CD4-positive, alpha-beta T cell (primary cell): Measurements from ENCODE around the gene EML6. TPM values are rescaled to one million over a fixed set of nuclear protein-coding genes. Genes with fewer than 3 reads are reported as not detected.

ENCODE experiments used
- ATAC-seq: fragments of 200-7000 bp; cut with Tn5 transposase; one replicate; pipeline ENCODE4 v1.10.0; 2022; ENCODE audit warnings: mild to moderate bottlenecking; ENCODE audit not compliant: poor library complexity
- CTCF ChIA-PET: fragments of 350-600 bp; sonication (Branson Sonifier 250); formaldehyde crosslinking; loops from one replicate; lab custom pipeline; 2021; ENCODE audit warnings: antibody characterized with exemption, inconsistent platforms; lab: Charles Lee
- POLR2A ChIA-PET: fragments of 350-600 bp; sonication (Branson Sonifier 250); formaldehyde crosslinking; loops from one replicate; lab custom pipeline; 2021; ENCODE audit warnings: antibody characterized with exemption, inconsistent platforms; lab: Charles Lee
- DNase-seq, 14 experiments: peaks; one replicate each; pipeline ENCODE4 v3.0.0-alpha.2; 2013 to 2020; ENCODE audit warnings: mixed read lengths in 2 of 14
- H3K27ac ChIP-seq, 2 donors: one replicate each; pipeline versions ENCODE4 v1.5.1 to v1.7.0; 2013; ENCODE audit warnings: low read length in 2 of 2, low read depth in 1 of 2, mild to moderate bottlenecking in 1 of 2
- H3K27me3 ChIP-seq, 2 experiments: 1 replicate in 1 of 2; 2 replicates in 1 of 2; pipeline versions ENCODE4 v1.6.1 to v1.7.0; 2013; ENCODE audit warnings: low read length in 2 of 2, control low read depth in 1 of 2, mild to moderate bottlenecking in 1 of 2, moderate library complexity in 1 of 2; ENCODE audit not compliant: insufficient read depth in 2 of 2, control insufficient read depth in 1 of 2
- H3K36me3 ChIP-seq: one replicate; pipeline ENCODE4 v1.6.1; 2013; ENCODE audit warnings: low read length, control low read depth; ENCODE audit not compliant: insufficient read depth
- H3K4me1 ChIP-seq: one replicate; pipeline ENCODE4 v1.6.1; 2013; ENCODE audit warnings: low read length, control low read depth; ENCODE audit not compliant: insufficient read depth
- H3K4me3 ChIP-seq: one replicate; pipeline ENCODE4 v1.5.1; 2013; ENCODE audit warnings: mild to moderate bottlenecking, low read length, moderate library complexity
- H3K9me3 ChIP-seq, 2 experiments: 1 replicate in 1 of 2; 2 replicates in 1 of 2; pipeline versions ENCODE4 v1.6.1 to v1.7.0; 2013; ENCODE audit warnings: low read length in 2 of 2, mild to moderate bottlenecking in 2 of 2, control low read depth in 1 of 2, moderate library complexity in 1 of 2; ENCODE audit not compliant: control insufficient read depth in 1 of 2, insufficient read depth in 1 of 2
- H3K27ac Mint-ChIP-seq: one replicate; pipeline ENCODE4 v1.8.0; 2020; ENCODE audit warnings: mixed read lengths
- H3K27me3 Mint-ChIP-seq: one replicate; pipeline ENCODE4 v1.8.0; 2021; ENCODE audit warnings: mixed read lengths
- H3K36me3 Mint-ChIP-seq: one replicate; pipeline ENCODE4 v1.8.0; 2021; ENCODE audit warnings: low read depth, mixed read lengths
- H3K4me1 Mint-ChIP-seq: one replicate; pipeline ENCODE4 v1.8.0; 2021; ENCODE audit warnings: low read depth, mixed read lengths
- H3K4me3 Mint-ChIP-seq: one replicate; pipeline ENCODE4 v1.8.0; 2020; ENCODE audit warnings: mild to moderate bottlenecking, mixed read lengths
- H3K9me3 Mint-ChIP-seq: one replicate; pipeline ENCODE4 v1.8.0; 2020; ENCODE audit warnings: mixed read lengths
- intact Hi-C, 2 experiments: fragments of 100-400 bp; cut with DNase I in 1 of 2; cut with micrococcal nuclease in 1 of 2; formaldehyde crosslinking; loops; one replicate each; pipeline versions ENCODE4 v1.15.1 to v1.9.0; 2023 to 2025; cut with DNase I, micrococcal nuclease
- total RNA-seq, 174 experiments: library from RNA in 2 of 174; stranded (reverse) in 2 of 174; gene quantifications; one replicate each; pipeline ENCODE4 v1.2.3 and lab custom pipeline; 2021 to 2026
- TF ChIP-seq, protein P1 (sequence below): fragments of 200-600 bp; IDR thresholded peaks from one replicate; pipeline ENCODE4 v1.8.0; 2022; ENCODE audit warnings: antibody characterized with exemption, mild to moderate bottlenecking

Gene EML6
- total RNA-seq, 2 experiments from 2014 or later, result 0.22 to 0.34 TPM

DNA sequence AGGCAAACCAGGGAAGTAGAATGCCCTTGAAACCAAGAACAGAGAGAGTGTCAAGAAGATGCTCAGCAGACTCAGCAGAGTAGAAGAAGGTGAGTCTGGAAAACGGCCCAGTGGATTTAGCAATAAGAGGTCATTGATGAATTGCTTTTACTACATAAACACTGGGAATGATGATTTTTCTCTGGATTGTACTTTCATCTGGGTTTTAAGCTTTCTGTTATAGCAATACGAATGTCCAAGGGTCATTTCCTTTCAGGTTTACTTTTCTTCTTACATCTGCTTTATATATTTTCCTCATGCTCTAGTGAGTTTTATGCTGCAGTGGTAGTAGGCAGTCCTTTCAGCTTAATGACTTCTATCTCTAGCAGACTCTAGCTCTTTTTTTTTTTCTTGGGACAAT is 16.9 kb downstream of the EML6 start:
- Mint-ChIP-seq H3K27ac (no peak overlapping the region), H3K27me3 (peaks cover 17% of the 10 kb centered on the region), H3K4me3 (no peak overlapping the region), H3K9me3 (no peaks in the 10 kb centered on the region), H3K4me1 (no peaks in the 10 kb centered on the region), H3K36me3 (no peaks in the 10 kb centered on the region)
- POLR2A ChIA-PET, result no interaction called here
- CTCF ChIA-PET, result no interaction called here
- H3K36me3 ChIP-seq, result no peaks in the 10 kb centered on the region
- ATAC-seq (no peak), DNase-seq (no peak)
- no peak overlapping the region for H3K27ac ChIP-seq
- intact Hi-C loops, result no loop called here
- TF ChIP-seq, protein P1, sequence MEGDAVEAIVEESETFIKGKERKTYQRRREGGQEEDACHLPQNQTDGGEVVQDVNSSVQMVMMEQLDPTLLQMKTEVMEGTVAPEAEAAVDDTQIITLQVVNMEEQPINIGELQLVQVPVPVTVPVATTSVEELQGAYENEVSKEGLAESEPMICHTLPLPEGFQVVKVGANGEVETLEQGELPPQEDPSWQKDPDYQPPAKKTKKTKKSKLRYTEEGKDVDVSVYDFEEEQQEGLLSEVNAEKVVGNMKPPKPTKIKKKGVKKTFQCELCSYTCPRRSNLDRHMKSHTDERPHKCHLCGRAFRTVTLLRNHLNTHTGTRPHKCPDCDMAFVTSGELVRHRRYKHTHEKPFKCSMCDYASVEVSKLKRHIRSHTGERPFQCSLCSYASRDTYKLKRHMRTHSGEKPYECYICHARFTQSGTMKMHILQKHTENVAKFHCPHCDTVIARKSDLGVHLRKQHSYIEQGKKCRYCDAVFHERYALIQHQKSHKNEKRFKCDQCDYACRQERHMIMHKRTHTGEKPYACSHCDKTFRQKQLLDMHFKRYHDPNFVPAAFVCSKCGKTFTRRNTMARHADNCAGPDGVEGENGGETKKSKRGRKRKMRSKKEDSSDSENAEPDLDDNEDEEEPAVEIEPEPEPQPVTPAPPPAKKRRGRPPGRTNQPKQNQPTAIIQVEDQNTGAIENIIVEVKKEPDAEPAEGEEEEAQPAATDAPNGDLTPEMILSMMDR, result no peak
- H3K27me3 ChIP-seq, result no peaks in the 10 kb centered on the region
- no peaks in the 10 kb centered on the region for H3K9me3 ChIP-seq
- H3K4me3 ChIP-seq, result no peak overlapping the region
- no peaks in the 10 kb centered on the region for H3K4me1 ChIP-seq

DNA sequence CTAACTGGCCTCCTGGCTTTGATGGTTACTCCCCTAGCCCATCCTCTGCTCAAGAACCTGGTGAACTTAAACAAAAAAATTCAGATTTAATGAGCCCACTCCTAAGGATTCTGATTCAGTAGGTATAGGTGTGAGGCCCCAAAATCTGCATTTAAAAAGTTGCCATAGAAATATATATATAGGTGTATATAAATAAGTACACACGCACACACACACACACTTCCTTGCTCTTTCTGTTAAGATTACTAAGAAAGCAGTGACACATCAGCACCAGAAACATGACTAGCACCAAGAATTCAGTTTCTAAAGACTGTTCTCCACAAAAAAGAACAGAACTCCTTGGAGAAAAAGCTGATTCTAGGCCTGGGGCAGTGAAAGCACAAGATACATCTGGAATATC is 17.8 kb downstream of the EML6 start:
- no peak overlapping the region for H3K4me3 Mint-ChIP-seq
- peaks cover 17% of the 10 kb centered on the region for H3K27me3 Mint-ChIP-seq
- Histone ChIP-seq H3K27ac (no peak overlapping the region), H3K9me3 (no peaks in the 10 kb centered on the region), H3K4me1 (no peaks in the 10 kb centered on the region), H3K27me3 (no peaks in the 10 kb centered on the region), H3K4me3 (no peak overlapping the region), H3K36me3 (no peaks in the 10 kb centered on the region)
- intact Hi-C loops, result no loop called here
- no peak for DNase-seq
- no peaks in the 10 kb centered on the region for H3K4me1 Mint-ChIP-seq
- CTCF ChIA-PET, result no interaction called here
- no peak overlapping the region for H3K27ac Mint-ChIP-seq
- POLR2A ChIA-PET, result no interaction called here
- no peaks in the 10 kb centered on the region for H3K36me3 Mint-ChIP-seq
- no peaks in the 10 kb centered on the region for H3K9me3 Mint-ChIP-seq
- ATAC-seq, result no peak
- TF ChIP-seq, protein P1, result no peak

DNA sequence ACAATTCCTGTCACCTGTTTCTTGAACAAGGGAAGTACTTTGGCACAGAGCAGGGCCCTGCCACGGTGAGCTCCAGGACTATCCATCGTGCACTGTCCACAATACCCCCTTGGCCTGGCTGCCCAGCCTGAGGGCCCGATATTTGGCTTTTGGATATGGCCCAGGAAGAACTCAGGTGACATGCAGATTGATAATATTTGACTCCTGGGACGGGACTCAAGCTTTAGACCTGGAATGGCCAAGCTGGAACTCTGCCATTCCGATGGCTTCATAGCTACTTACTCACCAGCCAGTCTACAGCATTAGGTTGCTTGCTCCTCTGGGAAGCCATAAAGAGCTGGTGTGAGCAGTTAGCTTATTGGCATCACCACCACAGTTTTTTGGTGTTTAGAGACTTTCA is 26.6 kb downstream of the EML6 start:
- Mint-ChIP-seq H3K36me3 (no peaks in the 10 kb centered on the region), H3K4me3 (no peak overlapping the region), H3K27me3 (no peaks in the 10 kb centered on the region), H3K27ac (no peak overlapping the region), H3K9me3 (no peaks in the 10 kb centered on the region), H3K4me1 (no peaks in the 10 kb centered on the region)
- Histone ChIP-seq H3K27me3 (no peaks in the 10 kb centered on the region), H3K4me1 (no peaks in the 10 kb centered on the region), H3K4me3 (no peak overlapping the region), H3K27ac (no peak overlapping the region), H3K9me3 (peaks cover 0 to 5% of the 10 kb centered on the region in 2 experiments), H3K36me3 (no peaks in the 10 kb centered on the region)
- ChIA-PET CTCF (no interaction called here), POLR2A (no interaction called here)
- ATAC-seq (no peak), DNase-seq (no peak)
- TF ChIP-seq, protein P1, result no peak
- intact Hi-C loops, result no loop called here
